SJCRH30 (cell line): ENCODE measurements around the gene ITLN2. TPM values are rescaled to one million over a fixed set of nuclear protein-coding genes. Genes with fewer than 3 reads are reported as not detected.
"Not testable (repeated sequence)": the region's sequence is repeated elsewhere in the genome, so short reads cannot be mapped to it uniquely, and the experiment has no call there.

ENCODE experiments used
- DNase-seq, 2 experiments: peaks; one replicate each; pipeline ENCODE4 v3.0.0-alpha.2; 2015 to 2020
- H3K27ac ChIP-seq: fragments of 250-450 bp; sonication (Bioruptor Pico); 2 replicates; pipeline ENCODE4 v1.5.1; 2020; ENCODE audit warnings: mild to moderate bottlenecking, moderate library complexity
- H3K27me3 ChIP-seq: fragments of 250-450 bp; sonication (Bioruptor Pico); 2 replicates; pipeline ENCODE4 v1.5.1; 2020; ENCODE audit warnings: mild to moderate bottlenecking, moderate library complexity
- H3K36me3 ChIP-seq: fragments of 250-450 bp; sonication (Bioruptor Pico); 2 replicates; pipeline ENCODE4 v1.5.1; 2020; ENCODE audit warnings: mild to moderate bottlenecking, moderate library complexity
- H3K4me1 ChIP-seq: fragments of 250-450 bp; sonication (Bioruptor Pico); 2 replicates; pipeline ENCODE4 v1.5.1; 2020; ENCODE audit warnings: mild to moderate bottlenecking, moderate library complexity
- H3K4me3 ChIP-seq: fragments of 250-450 bp; sonication (Bioruptor Pico); 2 replicates; pipeline ENCODE4 v1.5.1; 2020; ENCODE audit warnings: mild to moderate bottlenecking, moderate library complexity
- H3K9me3 ChIP-seq: fragments of 250-450 bp; sonication (Bioruptor Pico); replicated peaks from 2 replicates; pipeline ENCODE4 v1.5.1; 2020; ENCODE audit warnings: mild to moderate bottlenecking, moderate library complexity
- total RNA-seq: library from RNA; depleted of rRNA; stranded (reverse); fragments of >200 nt; shearing (Covaris generic); gene quantifications from 2 replicates; pipeline ENCODE4 v1.2.3, GENCODE V29; 2014; rRNA removed

Gene ITLN2
- total RNA-seq, 1 experiment from 2014 or later, result not detected

GRCh38 chr1:160902251-160902650, 52.4 kb downstream of the ITLN2 start:
- H3K27ac ChIP-seq, H3K36me3 ChIP-seq, H3K4me1 ChIP-seq, H3K4me3 ChIP-seq, H3K9me3 ChIP-seq, H3K27me3 ChIP-seq, DNase-seq: not testable (repeated sequence)

- Histone ChIP-seq H3K27ac (no peak overlapping the region), H3K27me3 (0 out of 2 replicates have a peak, but pooled peaks cover 6% of the 10 kb centered on the region), H3K36me3 (no peaks in the 10 kb centered on the region), H3K4me3 (no peak overlapping the region), H3K9me3 (no peaks in the 10 kb centered on the region), H3K4me1 (no peaks in the 10 kb centered on the region)
- no peak for DNase-seq
Observed at GRCh38 chr1:160901768-160902167, 52.8 kb downstream of the ITLN2 start.

GRCh38 chr1:160900683-160901082, 53.9 kb downstream of the ITLN2 start:
- not testable (repeated sequence) for H3K9me3 ChIP-seq, H3K27me3 ChIP-seq, H3K4me3 ChIP-seq, H3K4me1 ChIP-seq, DNase-seq, H3K27ac ChIP-seq, H3K36me3 ChIP-seq

Other genes with a start within 250 kb of the ITLN2 start
- gene CD48, start 243.0 kb downstream of the ITLN2 start, total RNA-seq, result not detected in 2 replicates
- not detected in 2 replicates for gene SLAMF7, start 215.6 kb downstream of the ITLN2 start, total RNA-seq
- gene LY9, start 158.6 kb downstream of the ITLN2 start, total RNA-seq, result not detected in 2 replicates
- not detected in 2 replicates for gene CD244, start 91.9 kb downstream of the ITLN2 start, total RNA-seq
- not detected in 2 replicates for gene ITLN1, start 69.6 kb downstream of the ITLN2 start, total RNA-seq
- not detected in 2 replicates for gene F11R, start 66.3 kb upstream of the ITLN2 start, total RNA-seq
- not detected in 2 replicates for gene TSTD1, start 84.2 kb upstream of the ITLN2 start, total RNA-seq
- gene USF1, start 91.2 kb upstream of the ITLN2 start, total RNA-seq, result 65.6 and 66.4 TPM in 2 replicates
- gene ARHGAP30, start 115.1 kb upstream of the ITLN2 start, total RNA-seq, result 0.12 and 0.23 TPM in 2 replicates
- 0.04 TPM in 1 of 2 replicates, not detected in the other for gene NECTIN4, start 134.7 kb upstream of the ITLN2 start, total RNA-seq
- not detected in 2 replicates for gene KLHDC9, start 143.6 kb upstream of the ITLN2 start, total RNA-seq
- gene PFDN2, start 163.2 kb upstream of the ITLN2 start, total RNA-seq, result 78.2 and 78.5 TPM in 2 replicates
- 12.8 and 17.2 TPM in 2 replicates for gene NIT1, start 163.3 kb upstream of the ITLN2 start, total RNA-seq
- gene DEDD, start 177.9 kb upstream of the ITLN2 start, total RNA-seq, result 19.4 and 24.1 TPM in 2 replicates
- gene UFC1, start 199.2 kb upstream of the ITLN2 start, total RNA-seq, result 51.6 and 53.0 TPM in 2 replicates
- gene USP21, start 204.7 kb upstream of the ITLN2 start, total RNA-seq, result 16.0 and 17.6 TPM in 2 replicates
- 11.1 and 13.5 TPM in 2 replicates for gene PPOX, start 211.6 kb upstream of the ITLN2 start, total RNA-seq
- gene B4GALT3, start 222.7 kb upstream of the ITLN2 start, total RNA-seq, result 31.4 and 36.3 TPM in 2 replicates
- 9.6 and 11.0 TPM in 2 replicates for gene ADAMTS4, start 244.2 kb upstream of the ITLN2 start, total RNA-seq
- 60.3 and 60.5 TPM in 2 replicates for gene NDUFS2, start 247.6 kb upstream of the ITLN2 start, total RNA-seq